HPDE6-E6E7 (cell line): Measurements from ENCODE around the gene DACT3.

Experiments used
- DNase-seq: peaks from one replicate; pipeline ENCODE4 v3.0.0; 2011; ENCODE audit warnings: missing footprints; ENCODE audit errors: extremely low spot score

The DACT3 gene

GRCh38 chr19:46598372-46598917, 62.5 kb downstream of the DACT3 start:
- no peak for DNase-seq
